HG03354 (cell line): Measurements from ENCODE around the gene CHD1L.
A peak's percentile ranks its signal among the peaks of the same experiment; 100 is the strongest.
"Not testable (repeated sequence)": the region's sequence is repeated elsewhere in the genome, so short reads cannot be mapped to it uniquely, and the experiment has no call there.

Source experiments
- ATAC-seq: cut with Tn5 transposase; IDR thresholded peaks from one replicate; pipeline ENCODE4 v1.9.1; 2021; ENCODE audit warnings: mild to moderate bottlenecking; ENCODE audit not compliant: unreplicated experiment, poor library complexity, severe bottlenecking

Gene CHD1L

GRCh38 chr1:147242449-147243227, at the start of gene CHD1L:
Gene CHD1L, plus strand, starts transcription at chr1:147242684. Its CDS starts 20 bp downstream, at chr1:147242704.
- peak; percentile 89 for ATAC-seq

GRCh38 chr1:147197324-147197723, 45.2 kb upstream of the CHD1L start:
- not testable (repeated sequence) for ATAC-seq

- ATAC-seq = no peak
These were observed 41.2 kb upstream of the CHD1L start for GRCh38 chr1:147201276-147201675.

GRCh38 chr1:147201786-147202185, 40.7 kb upstream of the CHD1L start:
- ATAC-seq = no peak

GRCh38 chr1:147202576-147202975, 39.9 kb upstream of the CHD1L start:
- no peak for ATAC-seq

GRCh38 chr1:147204080-147204479, 38.4 kb upstream of the CHD1L start:
- ATAC-seq = no peak

- ATAC-seq = no peak
These were observed 35.3 kb upstream of the CHD1L start for GRCh38 chr1:147207192-147207591.

- ATAC-seq = no peak
These were observed 33.9 kb upstream of the CHD1L start for GRCh38 chr1:147208619-147209018.

GRCh38 chr1:147209825-147210821, 32.4 kb upstream of the CHD1L start:
- ATAC-seq = no peak

- no peak for ATAC-seq
These were observed 31.5 kb upstream of the CHD1L start for GRCh38 chr1:147210987-147211386.

- no peak for ATAC-seq
These were observed 30.9 kb upstream of the CHD1L start for GRCh38 chr1:147211577-147211976.

GRCh38 chr1:147213271-147213670, 29.2 kb upstream of the CHD1L start:
- no peak for ATAC-seq

GRCh38 chr1:147214325-147214724, 28.2 kb upstream of the CHD1L start:
- ATAC-seq = no peak

GRCh38 chr1:147214842-147215539, 27.5 kb upstream of the CHD1L start:
- ATAC-seq = no peak

GRCh38 chr1:147215540-147215916, 27.0 kb upstream of the CHD1L start:
- no peak for ATAC-seq

GRCh38 chr1:147216124-147216523, 26.4 kb upstream of the CHD1L start:
- no peak for ATAC-seq

- ATAC-seq = no peak
These were observed 25.3 kb upstream of the CHD1L start for GRCh38 chr1:147217141-147217540.

GRCh38 chr1:147218606-147219005, 23.9 kb upstream of the CHD1L start:
- no peak for ATAC-seq

GRCh38 chr1:147223740-147224615, 18.5 kb upstream of the CHD1L start:
- no peak for ATAC-seq
